NCI-H2107 treated with DMSO at 0.1 percent for 48 hours (cell line): ENCODE results near the gene SYNE2.
"Not testable (repeated sequence)": the region's sequence is repeated elsewhere in the genome, so short reads cannot be mapped to it uniquely, and the experiment has no call there.

Experiments used
- DNase-seq: peaks from one replicate; lab custom pipeline; 2025; ENCODE audit not compliant: unreplicated experiment; lab: John Stamatoyannopoulos, UW

Gene SYNE2

GRCh38 chr14:64186231-64187129 is 333.7 kb downstream of the SYNE2 start:
- DNase-seq, result no peak

GRCh38 chr14:64187331-64187730 is 334.5 kb downstream of the SYNE2 start:
- DNase-seq, result no peak

- no peak for DNase-seq
Observed at GRCh38 chr14:64190974-64191502, 338.2 kb downstream of the SYNE2 start.

- no peak for DNase-seq
Observed at GRCh38 chr14:64191756-64192155, 339.0 kb downstream of the SYNE2 start.

- no peak for DNase-seq
Observed at GRCh38 chr14:64193821-64194220, 341.0 kb downstream of the SYNE2 start.

GRCh38 chr14:64194404-64194803 is 341.6 kb downstream of the SYNE2 start:
- DNase-seq, result no peak

- no peak for DNase-seq
Observed at GRCh38 chr14:64195199-64195598, 342.4 kb downstream of the SYNE2 start.

- DNase-seq, result no peak
Observed at GRCh38 chr14:64196056-64196455, 343.3 kb downstream of the SYNE2 start.

- DNase-seq, result peak; percentile 95
Observed at GRCh38 chr14:64196814-64197411, 344.1 kb downstream of the SYNE2 start.

GRCh38 chr14:64197996-64198395 is 345.2 kb downstream of the SYNE2 start:
- DNase-seq, result no peak

GRCh38 chr14:64198486-64198885 is 345.7 kb downstream of the SYNE2 start:
- no peak for DNase-seq

- DNase-seq, result no peak
Observed at GRCh38 chr14:64200170-64200569, 347.4 kb downstream of the SYNE2 start.

GRCh38 chr14:64201296-64201695 is 348.5 kb downstream of the SYNE2 start:
- no peak for DNase-seq

GRCh38 chr14:64201921-64202545 is 349.2 kb downstream of the SYNE2 start:
- no peak for DNase-seq

- peak; percentile 25 for DNase-seq
Observed at GRCh38 chr14:64202716-64203115, 349.9 kb downstream of the SYNE2 start.

GRCh38 chr14:64203366-64204006 is 350.7 kb downstream of the SYNE2 start:
- no peak for DNase-seq

GRCh38 chr14:64208261-64208660 is 355.5 kb downstream of the SYNE2 start:
- no peak for DNase-seq

GRCh38 chr14:64208981-64209380 is 356.2 kb downstream of the SYNE2 start:
- DNase-seq, result no peak

GRCh38 chr14:64209444-64210131 is 356.8 kb downstream of the SYNE2 start:
- no peak for DNase-seq

GRCh38 chr14:64210216-64210615 is 357.4 kb downstream of the SYNE2 start:
- DNase-seq, result no peak

- DNase-seq, result not testable (repeated sequence)
Observed at GRCh38 chr14:64210912-64211311, 358.1 kb downstream of the SYNE2 start.
